ENCODE results near the gene OR2T5.
"Not testable (repeated sequence)": the region's sequence is repeated elsewhere in the genome, so short reads cannot be mapped to it uniquely, and the experiment has no call there.

DNA sequence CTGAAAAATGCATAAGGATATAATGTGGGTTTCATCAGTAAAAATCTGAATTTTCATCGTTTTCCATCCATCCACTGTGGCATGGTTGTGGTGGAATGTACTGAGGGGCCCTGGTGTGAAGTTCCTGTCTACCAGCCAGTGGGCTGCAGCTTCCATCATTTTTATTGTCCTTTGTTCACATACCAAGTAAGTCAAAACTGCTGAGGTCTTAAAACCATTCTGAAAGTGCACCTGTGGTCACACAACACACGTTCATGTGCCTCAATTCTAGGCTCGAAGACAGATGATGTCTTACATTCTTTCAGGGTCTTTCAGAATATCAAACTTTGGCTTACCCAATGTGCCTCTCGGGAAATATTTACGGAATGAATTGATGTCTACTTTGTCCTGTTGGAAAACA, 49.1 kb upstream of the OR2T5 start:
- TF ChIP-seq EZH2 (IDR thresholded peaks at IDR 0.05; ENCODE audit: insufficient read depth, poor library complexity, severe bottlenecking); EZH2phosphoT487 (IDR thresholded peaks at IDR 0.05; ENCODE audit: insufficient read depth, low read depth): not testable (repeated sequence)

Measured in GM23248 (cell line).